HG03354 (cell line): ENCODE data around the gene PET100.
A peak's percentile ranks its signal among the peaks of the same experiment; 100 is the strongest.

Experiments used
- ATAC-seq: cut with Tn5 transposase; IDR thresholded peaks from one replicate; pipeline ENCODE4 v1.9.1; 2021; ENCODE audit warnings: mild to moderate bottlenecking; ENCODE audit not compliant: unreplicated experiment, poor library complexity, severe bottlenecking

Gene PET100

DNA sequence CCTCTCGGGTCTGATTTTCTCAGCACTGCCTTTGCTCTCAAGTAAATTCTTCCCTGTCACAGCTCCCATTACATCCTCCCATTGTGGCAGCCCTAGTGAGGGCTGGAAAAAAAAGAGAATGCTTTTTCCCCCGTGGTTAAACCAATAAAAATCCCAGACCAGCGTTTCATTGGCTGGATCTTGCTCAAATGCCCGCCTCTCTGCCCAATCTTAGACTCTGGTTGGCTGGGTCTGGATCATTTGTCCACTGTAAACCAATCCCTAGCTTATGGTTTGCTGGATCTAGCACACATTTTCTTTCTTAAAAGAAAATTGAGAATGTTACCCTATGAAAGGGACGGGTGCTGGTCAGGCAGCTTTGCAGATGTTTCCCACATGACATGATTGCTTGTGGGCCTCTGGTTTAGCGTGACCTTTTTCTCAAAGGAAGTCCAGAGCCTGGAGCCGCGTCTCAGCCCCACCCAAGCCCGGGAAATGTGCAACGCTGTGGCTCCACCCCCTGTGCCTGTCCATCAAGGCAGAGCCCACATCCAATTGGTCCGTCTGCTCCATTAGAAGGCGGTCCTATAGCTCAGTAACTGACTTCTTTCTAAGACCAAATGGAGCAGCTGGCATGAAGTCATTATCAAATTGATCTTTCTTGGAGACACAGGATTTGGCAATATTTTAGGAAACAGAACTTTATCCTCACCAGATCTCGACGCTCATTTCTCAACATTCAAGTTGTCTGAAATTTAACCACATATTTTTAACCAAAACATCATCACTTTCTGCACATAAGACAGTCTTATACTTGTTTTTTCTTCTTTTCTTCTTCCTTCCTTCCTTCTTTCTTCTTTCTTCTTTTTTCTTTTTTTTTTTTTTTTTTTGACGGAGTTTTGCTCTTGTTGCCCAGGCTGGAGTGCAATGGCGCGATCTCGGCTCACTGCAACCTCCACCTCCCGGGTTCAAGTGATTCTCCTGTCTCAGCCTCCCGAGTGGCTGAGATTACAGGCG lies 44.7 kb downstream of the PET100 start:
- ATAC-seq = no peak

DNA sequence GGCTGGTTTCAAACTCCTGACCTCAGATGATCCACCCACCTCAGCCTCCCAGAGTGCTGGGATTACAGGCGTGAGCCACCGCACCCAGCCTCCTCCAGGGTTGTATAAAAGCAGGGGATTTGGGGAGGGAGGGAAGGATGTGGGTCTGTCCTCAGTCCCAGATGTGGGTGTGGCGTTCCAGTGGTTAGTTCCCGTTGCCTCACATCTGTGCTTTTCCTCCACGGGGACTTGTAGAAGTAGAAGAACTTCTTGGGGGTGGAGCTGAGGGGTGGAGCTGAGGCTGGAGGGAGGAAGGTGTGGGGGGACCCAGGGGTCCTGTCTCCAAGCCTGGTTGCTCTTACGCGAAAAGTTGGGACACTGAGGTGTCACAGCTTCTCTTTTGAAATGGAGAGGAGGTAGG lies 46.8 kb downstream of the PET100 start:
- ATAC-seq = no peak

DNA sequence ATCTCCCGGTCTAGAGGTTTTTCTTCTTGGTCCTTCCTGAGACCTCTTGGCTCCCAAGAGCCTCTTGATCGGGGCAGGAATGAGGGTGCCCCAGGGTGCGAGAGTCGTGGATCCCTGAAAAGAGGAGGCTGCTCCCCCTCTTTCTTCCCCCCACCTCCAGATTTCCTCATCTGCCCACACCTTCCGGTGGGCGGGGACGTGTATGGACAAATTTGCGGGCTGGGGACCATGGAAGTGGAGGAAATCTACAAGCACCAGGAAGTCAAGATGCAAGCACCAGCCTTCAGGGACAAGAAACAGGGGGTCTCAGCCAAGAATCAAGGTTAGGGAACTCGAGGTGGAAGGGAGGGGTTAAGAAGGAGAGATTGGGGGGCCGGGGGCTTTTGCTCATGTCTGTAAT lies 47.3 kb downstream of the PET100 start, which contains the start of gene MCEMP1:
TSS of gene MCEMP1 (plus strand) at position 237 of the 400 bp plus-strand sequence. CDS start at position 268, 31 bp downstream.
- ATAC-seq = no peak

DNA sequence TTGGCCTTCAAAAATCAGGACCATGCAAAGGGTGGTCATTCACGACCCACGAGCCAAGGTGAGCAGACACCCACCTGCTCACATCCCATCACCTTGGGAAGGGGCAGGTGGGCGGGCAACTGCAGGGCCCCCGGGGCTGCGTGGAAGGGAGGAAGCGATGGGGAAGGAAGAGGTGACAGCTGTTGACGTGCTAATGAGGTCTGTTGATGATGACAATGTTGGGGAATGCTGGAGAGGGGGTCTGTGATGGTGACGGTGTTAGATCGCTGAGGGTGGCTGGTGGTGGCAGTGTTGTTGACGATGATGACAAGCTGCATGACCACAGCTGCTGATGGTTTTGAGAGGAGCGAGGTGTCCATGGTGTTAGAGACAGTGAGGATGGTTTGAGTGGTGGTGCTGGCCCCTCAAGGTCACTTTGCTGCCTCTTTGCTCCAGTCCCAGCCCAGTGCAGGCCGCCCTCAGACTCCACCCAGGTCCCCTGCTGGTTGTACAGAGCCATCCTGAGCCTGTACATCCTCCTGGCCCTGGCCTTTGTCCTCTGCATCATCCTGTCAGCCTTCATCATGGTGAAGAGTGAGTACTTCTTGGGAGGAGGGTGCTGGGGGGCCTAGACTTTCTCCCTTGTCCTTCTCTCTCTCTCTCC lies 48.2 kb downstream of the PET100 start:
- ATAC-seq = no peak

DNA sequence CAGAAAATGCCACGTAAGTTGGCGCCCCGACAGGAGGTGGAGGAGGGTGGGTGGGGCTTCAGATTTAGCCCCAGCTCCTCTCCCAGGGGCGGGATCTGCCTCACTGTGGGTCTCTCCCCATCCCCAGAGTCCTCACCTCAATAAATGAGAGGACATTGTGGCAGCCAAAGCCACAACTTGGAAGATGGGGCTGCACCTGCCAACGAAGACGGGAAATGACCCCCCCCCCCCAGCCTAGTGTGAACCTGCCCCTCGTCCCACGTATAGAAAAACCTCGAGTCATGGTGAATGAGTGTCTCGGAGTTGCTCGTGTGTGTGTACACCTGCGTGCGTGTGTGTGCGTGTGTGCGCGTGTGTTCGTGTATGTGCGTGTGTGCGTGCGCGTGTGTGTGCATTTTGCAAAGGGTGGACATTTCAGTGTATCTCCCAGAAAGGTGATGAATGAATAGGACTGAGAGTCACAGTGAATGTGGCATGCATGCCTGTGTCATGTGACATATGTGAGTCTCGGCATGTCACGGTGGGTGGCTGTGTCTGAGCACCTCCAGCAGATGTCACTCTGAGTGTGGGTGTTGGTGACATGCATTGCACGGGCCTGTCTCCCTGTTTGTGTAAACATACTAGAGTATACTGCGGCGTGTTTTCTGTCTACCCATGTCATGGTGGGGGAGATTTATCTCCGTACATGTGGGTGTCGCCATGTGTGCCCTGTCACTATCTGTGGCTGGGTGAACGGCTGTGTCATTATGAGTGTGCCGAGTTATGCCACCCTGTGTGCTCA lies 49.6 kb downstream of the PET100 start:
- peak; percentile 33 for ATAC-seq

DNA sequence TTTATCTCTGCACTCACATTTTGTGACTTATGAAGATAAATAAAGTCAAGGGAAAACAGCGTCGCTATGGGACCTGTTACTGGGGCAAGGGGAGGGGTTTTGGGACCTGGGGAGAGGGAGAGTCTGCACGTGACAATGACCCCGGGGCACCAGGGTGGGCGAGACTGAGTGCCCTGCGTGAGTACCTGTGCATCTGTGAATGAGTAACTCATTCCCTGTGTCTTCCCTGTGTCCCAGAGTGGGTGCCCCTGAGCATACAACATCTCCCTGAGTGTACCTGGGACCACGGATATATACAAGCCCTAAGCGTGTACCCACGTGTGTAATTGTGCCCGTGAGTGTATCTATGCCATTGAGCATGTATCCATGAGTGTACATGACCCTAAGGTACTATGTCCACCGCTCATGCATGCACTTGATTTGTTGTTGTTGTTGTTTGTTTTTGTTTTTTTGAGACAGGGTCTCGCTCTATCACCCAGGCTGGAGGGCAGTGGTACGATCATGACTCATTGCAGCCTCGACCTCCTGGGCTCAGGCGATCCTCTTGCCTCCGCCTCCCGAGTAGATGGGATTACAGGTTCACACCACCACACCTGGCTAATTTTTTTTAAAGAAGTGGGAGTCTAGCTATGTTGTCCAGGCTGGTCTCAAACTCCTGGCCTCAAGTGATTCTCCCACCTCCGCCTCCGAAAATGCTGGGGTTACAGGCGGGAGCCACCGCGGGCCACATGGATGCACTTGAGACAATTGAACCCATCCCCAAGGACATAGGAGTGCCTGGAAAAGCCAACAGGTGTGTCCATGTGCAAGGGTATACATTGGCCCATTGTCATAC lies 50.4 kb downstream of the PET100 start:
- no peak for ATAC-seq

DNA sequence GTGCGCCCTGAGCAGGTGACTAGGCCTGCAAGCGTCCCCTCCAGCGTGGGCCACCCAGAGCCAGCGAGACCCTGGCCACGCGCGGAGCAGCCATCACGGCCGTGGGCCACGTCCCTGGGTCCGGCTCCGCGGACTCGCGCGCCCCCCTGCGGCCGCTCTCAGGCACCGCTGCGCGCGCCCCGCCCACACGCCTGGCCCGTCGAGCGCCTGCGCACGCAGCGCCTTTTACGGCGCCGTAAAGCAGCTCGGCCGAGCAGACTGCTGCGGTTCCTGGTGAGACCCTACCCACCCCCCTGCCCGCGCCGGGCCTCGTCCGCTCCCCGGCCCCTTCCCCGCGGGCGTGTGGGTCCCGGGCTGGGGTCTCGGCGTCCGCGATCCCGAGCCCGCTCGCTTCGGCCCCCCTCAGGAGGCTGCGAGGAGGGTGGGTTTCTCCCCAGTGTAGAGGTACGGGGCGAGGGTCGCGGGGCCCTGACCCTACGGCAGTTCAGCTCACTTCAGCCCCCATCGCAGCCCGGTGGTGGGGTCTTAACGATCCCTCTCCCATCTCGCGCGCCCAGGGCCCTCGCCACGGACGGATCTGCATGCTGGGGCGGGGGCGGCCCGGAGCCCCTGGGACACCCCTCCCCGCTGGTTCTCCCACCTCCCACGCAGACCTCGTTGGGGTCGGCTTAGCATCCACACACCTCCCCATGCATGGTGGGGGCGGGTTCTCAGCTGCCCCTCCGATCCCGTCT lies 51.2 kb downstream of the PET100 start, which contains the start of gene TRAPPC5:
TSS of gene TRAPPC5 (plus strand) at position 228 of the 734 bp plus-strand sequence. CDS start 1,421 bp downstream, outside the sequence.
- peak; percentile 63 for ATAC-seq
